ENCODE results near the gene COA1.

DNA sequence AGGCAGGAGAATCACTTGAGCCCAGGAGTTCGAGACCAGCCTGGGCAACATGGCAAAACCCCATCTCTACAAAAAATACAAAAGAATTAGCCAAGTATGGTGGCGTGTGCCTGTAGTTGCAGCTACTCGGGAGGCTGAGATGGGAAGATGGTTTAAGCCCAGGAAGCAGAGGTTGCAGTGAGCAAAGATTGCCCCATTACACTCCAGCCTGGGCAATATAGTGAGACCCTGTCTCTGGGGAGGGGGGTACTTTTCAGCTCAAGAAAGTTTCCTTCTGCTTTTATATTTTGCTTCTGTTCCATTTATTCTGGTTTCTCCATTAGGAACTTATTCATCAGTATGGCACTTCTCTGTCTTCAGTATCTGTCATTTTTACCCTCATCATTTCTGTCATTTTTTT lies 48.6 kb downstream of the COA1 start:
- no peak for TF ChIP-seq EZH2 (IDR thresholded peaks at IDR 0.05; ENCODE audit: low read length)
- TF ChIP-seq, protein P1, sequence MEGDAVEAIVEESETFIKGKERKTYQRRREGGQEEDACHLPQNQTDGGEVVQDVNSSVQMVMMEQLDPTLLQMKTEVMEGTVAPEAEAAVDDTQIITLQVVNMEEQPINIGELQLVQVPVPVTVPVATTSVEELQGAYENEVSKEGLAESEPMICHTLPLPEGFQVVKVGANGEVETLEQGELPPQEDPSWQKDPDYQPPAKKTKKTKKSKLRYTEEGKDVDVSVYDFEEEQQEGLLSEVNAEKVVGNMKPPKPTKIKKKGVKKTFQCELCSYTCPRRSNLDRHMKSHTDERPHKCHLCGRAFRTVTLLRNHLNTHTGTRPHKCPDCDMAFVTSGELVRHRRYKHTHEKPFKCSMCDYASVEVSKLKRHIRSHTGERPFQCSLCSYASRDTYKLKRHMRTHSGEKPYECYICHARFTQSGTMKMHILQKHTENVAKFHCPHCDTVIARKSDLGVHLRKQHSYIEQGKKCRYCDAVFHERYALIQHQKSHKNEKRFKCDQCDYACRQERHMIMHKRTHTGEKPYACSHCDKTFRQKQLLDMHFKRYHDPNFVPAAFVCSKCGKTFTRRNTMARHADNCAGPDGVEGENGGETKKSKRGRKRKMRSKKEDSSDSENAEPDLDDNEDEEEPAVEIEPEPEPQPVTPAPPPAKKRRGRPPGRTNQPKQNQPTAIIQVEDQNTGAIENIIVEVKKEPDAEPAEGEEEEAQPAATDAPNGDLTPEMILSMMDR (optimal IDR thresholded peaks at IDR 0.05 in 1 of 3, IDR thresholded peaks at IDR 0.05 in 1 of 3, conservative IDR thresholded peaks at IDR 0.05 in 1 of 3; ENCODE audit: extremely low read depth in 1 of 3, insufficient read depth in 2 of 3, low read length in 3 of 3), result no peak
